ENCODE results near the gene CACNB1.

- no peak for TF ChIP-seq REST (IDR thresholded peaks at IDR 0.05; ENCODE audit: insufficient replicate concordance, low read depth)
- TF ChIP-seq CTCF (IDR thresholded peaks at IDR 0.05; ENCODE audit: insufficient read depth, low read length), result no peak
- TF ChIP-seq POLR2AphosphoS5 (IDR thresholded peaks at IDR 0.05; ENCODE audit: low read depth), result no peak
- TF ChIP-seq GABPA (IDR thresholded peaks at IDR 0.05; ENCODE audit: low read depth), result no peak
- TF ChIP-seq SPI1 (IDR thresholded peaks at IDR 0.05; ENCODE audit: borderline replicate concordance, low read depth), result no peak
Measured at GRCh38 chr17:39227364-39227919, 30.0 kb upstream of the CACNB1 start.

Measured in HL-60 (cell line).